ENCODE measurements around the gene ARFRP1.

DNA sequence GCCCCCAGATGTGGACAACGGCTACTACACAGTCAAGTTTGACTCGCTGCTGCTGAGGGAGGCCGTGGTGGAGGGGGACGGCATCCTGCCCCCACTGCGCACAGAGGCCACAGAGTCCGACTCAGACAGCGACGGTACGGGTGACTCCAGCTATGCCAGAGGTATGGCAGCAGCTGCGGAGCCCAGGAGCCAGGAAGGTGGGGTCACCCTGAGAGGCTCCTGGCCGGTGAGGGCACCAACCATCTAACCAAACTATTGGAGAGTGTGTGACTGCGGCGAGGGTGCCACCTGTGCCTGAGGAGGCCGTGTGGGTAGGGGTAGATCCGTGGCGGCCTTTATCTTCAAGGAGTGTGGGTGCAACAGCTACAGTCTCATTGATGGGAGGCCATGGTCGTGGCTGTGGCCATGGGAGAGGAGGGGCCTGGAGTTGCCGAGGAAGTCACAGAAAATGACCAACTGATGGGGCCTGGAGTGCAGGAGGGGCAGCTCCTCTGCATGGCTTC lies 25.9 kb upstream of the ARFRP1 start:
- no peak for TF ChIP-seq ZNF274 (IDR thresholded peaks at IDR 0.05; ENCODE audit: low read depth, low read length)
- TF ChIP-seq YY1 (IDR thresholded peaks at IDR 0.05; ENCODE audit: insufficient read depth, insufficient read length), result no peak
- TF ChIP-seq SUZ12 (IDR thresholded peaks at IDR 0.05; ENCODE audit: extremely low read depth, insufficient read depth, insufficient read length), result no peak
